K562 (cell line): ENCODE results near the gene BIRC3. TPM values are rescaled to one million over a fixed set of nuclear protein-coding genes. Genes with fewer than 3 reads are reported as not detected.

Experiments
- ATAC-seq: fragments of 200-7000 bp; cut with Tn5 transposase; 3 replicates; pipeline ENCODE4 v1.9.1; 2020; ENCODE audit warnings: moderate library complexity
- BruUV-seq: library from RNA; stranded (reverse); fragments of 400-500 nt; replicated peaks from 2 replicates; lab custom pipeline; 2021; lab: Mats Ljungman, UMichigan
- CTCF ChIA-PET: fragments of 300-600 bp; formaldehyde crosslinking; extraction: SDS; loops from one replicate; lab custom pipeline; 2021; ENCODE audit warnings: low intra/inter-chr PET ratio; lab: Yijun Ruan, JAX
- POLR2A ChIA-PET: fragments of 300-600, 350-650 bp; sonication (Branson Sonifier 250); formaldehyde crosslinking; extraction: SDS; loops from one replicate; lab custom pipeline; 2021; ENCODE audit warnings: antibody characterized with exemption, inconsistent platforms; lab: Yijun Ruan, JAX
- DNase-seq, 4 experiments: peaks; one replicate each; pipeline versions ENCODE4 v3.0.0 to v3.0.0-alpha.2; 2011 to 2018; ENCODE audit warnings: low spot score in 3 of 4, mixed read lengths in 3 of 4; ENCODE audit errors: extremely low read depth in 1 of 4
- FAIRE-seq: peaks from 2 replicates; lab custom pipeline; 2011; peaks lifted over from hg19 to GRCh38; lab: Jason Lieb, UNC
- H2AFZ ChIP-seq: 2 replicates; pipeline ENCODE4 v1.6.0; 2011; ENCODE audit warnings: low read depth, low read length, control low read depth, inconsistent platforms
- H3K27ac ChIP-seq: fragments of 200-600 bp; 3 replicates; pipeline ENCODE4 v1.8.0; 2011; ENCODE audit warnings: low read depth, mild to moderate bottlenecking, control low read depth, inconsistent platforms, low read length, moderate library complexity, mixed read lengths; ENCODE audit errors: extremely low read depth
- H3K27me3 ChIP-seq, 2 experiments: fragments of 300-600 bp in 1 of 2; 2 replicates in 1 of 2; 3 replicates in 1 of 2; pipeline versions ENCODE4 v1.6.0 to v1.8.0; 2011; ENCODE audit warnings: inconsistent platforms in 2 of 2, low read length in 2 of 2, mild to moderate bottlenecking in 1 of 2, mixed read lengths in 1 of 2, moderate library complexity in 1 of 2; ENCODE audit not compliant: control insufficient read depth in 2 of 2, insufficient read depth in 2 of 2
- H3K36me3 ChIP-seq: fragments of 300-600 bp; 3 replicates; pipeline ENCODE4 v1.8.0; 2011; ENCODE audit warnings: mild to moderate bottlenecking, low read length, inconsistent platforms; ENCODE audit not compliant: control insufficient read depth, insufficient read depth
- H3K4me1 ChIP-seq, 2 experiments: fragments of 200-600 bp in 1 of 2; replicated peaks in 1 of 2; 2 replicates in 1 of 2; 3 replicates in 1 of 2; pipeline versions ENCODE4 v1.5.1 to v1.8.0; 2011; ENCODE audit warnings: inconsistent platforms in 2 of 2, low read length in 2 of 2, mild to moderate bottlenecking in 1 of 2, mixed read lengths in 1 of 2, moderate library complexity in 1 of 2; ENCODE audit not compliant: control insufficient read depth in 2 of 2, insufficient read depth in 2 of 2
- H3K4me2 ChIP-seq: 2 replicates; pipeline ENCODE4 v1.6.1; 2011; ENCODE audit warnings: low read length, control low read depth, inconsistent platforms, mixed read lengths; ENCODE audit not compliant: insufficient read depth
- H3K4me3 ChIP-seq: fragments of 200-600 bp; sonication (generic), shearing (Covaris generic); 2 replicates; pipeline ENCODE4 v1.5.1; 2016; ENCODE audit warnings: control low read depth, inconsistent platforms
- H3K79me2 ChIP-seq: fragments of 200-600 bp; 3 replicates; pipeline ENCODE4 v1.8.0; 2011; ENCODE audit warnings: low read length, inconsistent platforms; ENCODE audit not compliant: control insufficient read depth, insufficient read depth
- H3K9ac ChIP-seq, 2 experiments: 2 replicates each; pipeline versions ENCODE4 v1.6.0 to v1.6.1; 2011; ENCODE audit warnings: low read depth in 2 of 2, low read length in 2 of 2, control low read depth in 1 of 2, inconsistent platforms in 1 of 2, mild to moderate bottlenecking in 1 of 2, mixed read lengths in 1 of 2; ENCODE audit not compliant: insufficient read depth in 1 of 2
- H3K9me1 ChIP-seq: one replicate; pipeline ENCODE4 v1.6.0; 2011; ENCODE audit warnings: inconsistent platforms, mild to moderate bottlenecking, low read length, moderate library complexity; ENCODE audit not compliant: control insufficient read depth, insufficient read depth
- H3K9me3 ChIP-seq: replicated peaks from 2 replicates; pipeline ENCODE4 v1.5.1; 2011; ENCODE audit warnings: low read depth, low read length, inconsistent platforms; ENCODE audit not compliant: control insufficient read depth, insufficient read depth
- H4K20me1 ChIP-seq: replicated peaks from 2 replicates; pipeline ENCODE4 v1.6.1; 2011; ENCODE audit warnings: low read length, inconsistent platforms, mixed read lengths; ENCODE audit not compliant: control insufficient read depth, insufficient read depth
- E4F1 ChIP-seq: fragments of 250-450 bp; sonication (Bioruptor Pico); IDR thresholded peaks from 2 replicates; pipeline ENCODE4 v1.5.0; 2021; ENCODE audit warnings: mild to moderate bottlenecking, borderline replicate concordance
- HEY1 ChIP-seq: fragments of 250-450 bp; sonication (Bioruptor Pico); IDR thresholded peaks from 2 replicates; pipeline ENCODE4 v1.5.0; 2020; ENCODE audit warnings: mild to moderate bottlenecking, moderate library complexity, borderline replicate concordance
- MITF ChIP-seq: IDR thresholded peaks from 2 replicates; pipeline ENCODE4 v1.6.1; 2014; ENCODE audit warnings: antibody characterized with exemption
- PCBP1 ChIP-seq: fragments of 200-400 bp; formaldehyde crosslinking; IDR thresholded peaks from 2 replicates; pipeline ENCODE4 v1.6.1; 2018; ENCODE audit warnings: mild to moderate bottlenecking, low read depth, low read length; ENCODE audit not compliant: poor library complexity, severe bottlenecking
- SIN3A ChIP-seq, 2 experiments: fragments of 150-350 bp in 1 of 2; IDR thresholded peaks; 2 replicates each; pipeline ENCODE4 v1.6.1; 2011 to 2016; ENCODE audit warnings: borderline replicate concordance in 2 of 2, low read depth in 2 of 2, low read length in 2 of 2, mild to moderate bottlenecking in 2 of 2, moderate library complexity in 2 of 2; ENCODE audit not compliant: control insufficient read depth in 1 of 2
- SMARCA4 ChIP-seq: fragments of 450-650 bp; IDR thresholded peaks from 2 replicates; pipeline ENCODE4 v1.6.1; 2016
- SMARCC2 ChIP-seq: fragments of 450-650 bp; IDR thresholded peaks from 2 replicates; pipeline ENCODE4 v1.6.1; 2017; ENCODE audit warnings: antibody characterized with exemption, moderate library complexity, mild to moderate bottlenecking, low read depth
- ZMIZ1 ChIP-seq, 2 experiments: fragments of 150-350 bp in 1 of 2; IDR thresholded peaks; 2 replicates each; pipeline ENCODE4 v1.6.1; 2012 to 2016; ENCODE audit warnings: low read depth in 2 of 2, low read length in 2 of 2, mild to moderate bottlenecking in 1 of 2, moderate library complexity in 1 of 2
- ZNF23 ChIP-seq: fragments of 250-450 bp; sonication (Bioruptor Pico); IDR thresholded peaks from 2 replicates; pipeline ENCODE4 v1.4.0; 2020; ENCODE audit warnings: mild to moderate bottlenecking
- ZNF311 ChIP-seq: fragments of 250-450 bp; sonication (Bioruptor Pico); IDR thresholded peaks from 2 replicates; pipeline ENCODE4 v1.4.0; 2020; ENCODE audit warnings: mild to moderate bottlenecking, moderate library complexity
- ZNF431 ChIP-seq: sonication (generic); formaldehyde crosslinking; IDR thresholded peaks from 2 replicates; pipeline ENCODE4 v1.8.0; 2022; ENCODE audit warnings: mild to moderate bottlenecking, missing genetic modification reagents
- WGBS: fragments of 100-300 bp; shearing (Covaris generic); methylation state at CpG from one replicate; pipeline ENCODE4 v1.1.6; 2016; ENCODE audit warnings: low coverage, mixed read lengths; ENCODE audit not compliant: insufficient coverage; ENCODE audit errors: missing lambda C conversion rate; 5-methylcytosine and 5-hydroxymethylcytosine counted together
- in situ Hi-C: fragments of 300-500 bp; cut with MboI; formaldehyde crosslinking; loops from 4 replicates; pipeline ENCODE4 v1.15.0; 2018; ENCODE audit warnings: inconsistent platforms, mixed read lengths
- intact Hi-C: fragments of 100-400 bp; cut with micrococcal nuclease; formaldehyde crosslinking; loops from 2 replicates; pipeline ENCODE4 v1.14.2; 2022
- polyA plus RNA-seq, 8 experiments: library from polyadenylated mRNA; depleted of rRNA in 4 of 8; stranded (reverse) in 5 of 8; unstranded in 3 of 8; fragments of >200 nt; fragmentation: Nextera tagmentation in 2 of 8; fragmentation: Illumina TruSeq in 1 of 8; extraction: Ambion mirVana in 2 of 8; extraction: Trizol in 1 of 8; gene quantifications; 2 replicates each; pipeline versions ENCODE4 v1.2.1 to v1.2.3, GENCODE V29; 2011 to 2014; ENCODE audit warnings: inconsistent platforms in 1 of 8, missing spikeins in 1 of 8
- total RNA-seq, 7 experiments: library from RNA; depleted of rRNA in 6 of 7; stranded (reverse); fragments of >200 nt in 6 of 7; fragmentation: Illumina TruSeq in 2 of 7; extraction: Trizol in 2 of 7; gene quantifications; 2 replicates each; pipeline versions ENCODE4 v1.2.1 to v1.2.3, GENCODE V29; 2011 to 2021; ENCODE audit warnings: low replicate concordance in 1 of 7

Gene BIRC3
- total and polyA plus RNA-seq, 9 of the 15 experiments (the other 6 are each of a cell fraction or from before 2014, with no cell fraction given), result 0.08 to 0.42 (median 0.18) TPM

- peaks cover 13% of the 10 kb centered on the region for H3K79me2 ChIP-seq
- no TSS peak for BruUV-seq
- no peaks in the 10 kb centered on the region; a peak in 1 of 5 replicates for H3K27me3 ChIP-seq
- H3K9ac ChIP-seq, result no peak overlapping the region
- WGBS, result 0% methylated on average over 1 of the region's 1 CpG
- H3K9me1 ChIP-seq, result no peaks in the 10 kb centered on the region
- POLR2A ChIA-PET, result interaction anchor here (0.6 to 1.6 kb wide), 9 partner anchors 9 to 154 kb away, joined by 3 to 6 read pairs (median 4); no protein-coding TSS in a partner anchor
- H3K4me2 ChIP-seq, result no peak overlapping the region; the same call in 1 of the 2 replicates
- in situ Hi-C loops (loop anchor here (5.0 kb wide), 2 partner anchors 55 to 155 kb away; no protein-coding TSS in a partner anchor), intact Hi-C loops (loop anchor here (1.0 to 2.0 kb wide), 4 partner anchors 53 to 325 kb away; no protein-coding TSS in a partner anchor)
- H3K4me1 ChIP-seq, result peaks cover 3 to 19% of the 10 kb centered on the region in 2 experiments; a peak in 4 of 5 replicates
- H3K36me3 ChIP-seq, result no peaks in the 10 kb centered on the region; the same call in 2 of the 3 replicates
- no peak overlapping the region; the same call in 2 of the 3 replicates for H3K27ac ChIP-seq
- peak overlapping the region; percentile 57; the same call in 1 of the 2 replicates for H2AFZ ChIP-seq
- no peaks in the 10 kb centered on the region for H3K9me3 ChIP-seq
- peak; percentile 89 for ATAC-seq
- no peaks in the 10 kb centered on the region for H4K20me1 ChIP-seq
- peak; percentile 80 to 96 (median 86) for DNase-seq
- H3K4me3 ChIP-seq, result no peak overlapping the region
- CTCF ChIA-PET, result interaction anchor here (1.1 to 1.7 kb wide), 4 partner anchors 72 to 271 kb away, joined by 3 to 12 read pairs (median 3); no protein-coding TSS in a partner anchor
- peak; percentile 96 for FAIRE-seq
- TF ChIP-seq E4F1 (CRISPR knock-in tag), result no peak
- TF ChIP-seq SMARCC2, result peak; percentile 97
- no peak for TF ChIP-seq ZNF431 (CRISPR knock-in tag)
- 0 out of 4 replicates have a peak, but pooled peaks of 1 of the 2 experiments have one; percentile 53 for TF ChIP-seq SIN3A (IDR thresholded peaks at IDR 0.05; ENCODE audit: borderline replicate concordance in 2 of 2, control insufficient read depth in 1 of 2, low read depth in 2 of 2, low read length in 2 of 2)
- 0 out of 2 replicates have a peak, but pooled peaks have one; percentile 21 for TF ChIP-seq ZNF23 (CRISPR knock-in tag)
- TF ChIP-seq PCBP1, result no peak
- peak in 1 of 2 experiments; percentile 80; a peak in 2 of 4 replicates for TF ChIP-seq ZMIZ1 (IDR thresholded peaks at IDR 0.05; ENCODE audit: low read depth in 2 of 2, low read length in 2 of 2)
- TF ChIP-seq MITF, result 0 out of 2 replicates have a peak, but pooled peaks have one; percentile 11
- TF ChIP-seq HEY1 (CRISPR knock-in tag), result peak; percentile 76; the same call in 1 of the 2 replicates
- TF ChIP-seq SMARCA4, result peak; percentile 99
- 0 out of 2 replicates have a peak, but pooled peaks have one; percentile 52 for TF ChIP-seq ZNF311 (CRISPR knock-in tag)
Measured at GRCh38 chr11:102341844-102342318, 24.6 kb downstream of the BIRC3 start.
